H9 (cell line): ENCODE results near the gene DSTYK. TPM values are rescaled to one million over a fixed set of nuclear protein-coding genes. Genes with fewer than 3 reads are reported as not detected.

Source experiments
- DNase-seq: peaks from one replicate; pipeline ENCODE4 v3.0.0-alpha.2; 2017
- H2AFZ ChIP-seq: one replicate; pipeline ENCODE4 v1.6.1; 2013; ENCODE audit warnings: mild to moderate bottlenecking, low read length, control low read depth, moderate library complexity
- H2AK5ac ChIP-seq: 2 replicates; pipeline ENCODE4 v1.6.1; 2013; ENCODE audit warnings: low read length, control low read depth, mixed read lengths; ENCODE audit not compliant: insufficient read length
- H2BK120ac ChIP-seq: one replicate; pipeline ENCODE4 v1.6.1; 2013; ENCODE audit warnings: low read depth, mild to moderate bottlenecking, low read length, control low read depth, inconsistent platforms; ENCODE audit not compliant: poor library complexity, severe bottlenecking
- H2BK12ac ChIP-seq: 2 replicates; pipeline ENCODE4 v1.6.1; 2013; ENCODE audit warnings: low read length, control low read depth, mixed read lengths, low read depth; ENCODE audit not compliant: insufficient read length
- H2BK15ac ChIP-seq: 2 replicates; pipeline ENCODE4 v1.6.1; 2013; ENCODE audit warnings: low read depth, low read length, control low read depth
- H2BK20ac ChIP-seq: one replicate; pipeline ENCODE4 v1.6.1; 2013; ENCODE audit warnings: low read depth, mild to moderate bottlenecking, low read length, control low read depth, inconsistent platforms; ENCODE audit not compliant: poor library complexity, severe bottlenecking
- H2BK5ac ChIP-seq: 2 replicates; pipeline ENCODE4 v1.6.1; 2013; ENCODE audit warnings: low read length, control low read depth, mixed read lengths; ENCODE audit not compliant: insufficient read length
- H3K14ac ChIP-seq: 2 replicates; pipeline ENCODE4 v1.6.1; 2013; ENCODE audit warnings: low read length, control low read depth; ENCODE audit not compliant: insufficient read depth
- H3K18ac ChIP-seq: 2 replicates; pipeline ENCODE4 v1.6.1; 2013; ENCODE audit warnings: low read depth, mild to moderate bottlenecking, mixed read lengths, low read length, control low read depth; ENCODE audit not compliant: insufficient read length
- H3K23ac ChIP-seq: 2 replicates; pipeline ENCODE4 v1.6.1; 2013; ENCODE audit warnings: low read length, control low read depth, mixed read lengths, low read depth; ENCODE audit not compliant: insufficient read length
- H3K23me2 ChIP-seq: 2 replicates; pipeline ENCODE4 v1.6.1; 2013; ENCODE audit warnings: low read depth, mild to moderate bottlenecking, mixed read lengths, low read length, control low read depth; ENCODE audit not compliant: insufficient read length, poor library complexity, severe bottlenecking
- H3K27ac ChIP-seq: 2 replicates; pipeline ENCODE4 v1.5.1; 2013; ENCODE audit warnings: low read length, control low read depth, mixed read lengths, low read depth; ENCODE audit not compliant: insufficient read length
- H3K27me3 ChIP-seq: 2 replicates; pipeline ENCODE4 v1.6.1; 2013; ENCODE audit warnings: low read length, control low read depth, inconsistent platforms; ENCODE audit not compliant: insufficient read depth
- H3K4ac ChIP-seq: 2 replicates; pipeline ENCODE4 v1.6.1; 2013; ENCODE audit warnings: low read depth, mild to moderate bottlenecking, control low read depth, inconsistent platforms, low read length, moderate library complexity
- H3K4me1 ChIP-seq: 2 replicates; pipeline ENCODE4 v1.6.1; 2013; ENCODE audit warnings: low read length, control low read depth, inconsistent platforms; ENCODE audit not compliant: insufficient read depth
- H3K4me2 ChIP-seq: 2 replicates; pipeline ENCODE4 v1.6.1; 2013; ENCODE audit warnings: low read length, control low read depth, mixed read lengths; ENCODE audit not compliant: insufficient read length, insufficient read depth
- H3K56ac ChIP-seq: 2 replicates; pipeline ENCODE4 v1.6.1; 2013; ENCODE audit warnings: low read depth, mild to moderate bottlenecking, mixed read lengths, low read length, control low read depth; ENCODE audit not compliant: insufficient read length
- H3K79me1 ChIP-seq: 2 replicates; pipeline ENCODE4 v1.6.1; 2013; ENCODE audit warnings: low read depth, mild to moderate bottlenecking, moderate library complexity, low read length, control low read depth, inconsistent platforms; ENCODE audit not compliant: insufficient read depth, poor library complexity, severe bottlenecking
- H3K79me2 ChIP-seq: 2 replicates; pipeline ENCODE4 v1.6.1; 2013; ENCODE audit warnings: low read length, control low read depth, inconsistent platforms; ENCODE audit not compliant: insufficient read depth
- H3K9ac ChIP-seq: 2 replicates; pipeline ENCODE4 v1.6.1; 2013; ENCODE audit warnings: low read length, control low read depth, mixed read lengths; ENCODE audit not compliant: insufficient read length; ENCODE audit errors: extremely low read depth
- H3K9me3 ChIP-seq: one replicate; pipeline ENCODE4 v1.6.1; 2013; ENCODE audit warnings: low read depth, low read length, inconsistent platforms; ENCODE audit not compliant: control insufficient read depth
- H3T11ph ChIP-seq: one replicate; pipeline ENCODE4 v1.6.1; 2013; ENCODE audit warnings: mild to moderate bottlenecking, low read length, control low read depth, inconsistent platforms
- H4K20me1 ChIP-seq: one replicate; pipeline ENCODE4 v1.6.1; 2013; ENCODE audit not compliant: control insufficient read depth, insufficient read length, insufficient read depth
- H4K5ac ChIP-seq: 2 replicates; pipeline ENCODE4 v1.6.1; 2013; ENCODE audit warnings: low read depth, mild to moderate bottlenecking, mixed read lengths, low read length, control low read depth; ENCODE audit not compliant: insufficient read length
- H4K8ac ChIP-seq: replicated peaks from 2 replicates; pipeline ENCODE4 v1.6.1; 2013; ENCODE audit warnings: low read length, control low read depth, mixed read lengths, low read depth; ENCODE audit not compliant: insufficient read length
- H4K91ac ChIP-seq: 2 replicates; pipeline ENCODE4 v1.6.1; 2013; ENCODE audit warnings: low read depth, mild to moderate bottlenecking, moderate library complexity, mixed read lengths, low read length, control low read depth; ENCODE audit not compliant: insufficient read length
- H3K27ac Mint-ChIP-seq, 3 experiments: 2 replicates in 2 of 3; 3 replicates in 1 of 3; pipeline ENCODE4 v1.8.0; 2020 to 2021; ENCODE audit warnings: mixed read lengths in 3 of 3, mild to moderate bottlenecking in 1 of 3, moderate library complexity in 1 of 3
- H3K27me3 Mint-ChIP-seq: 2 replicates; pipeline ENCODE4 v1.8.0; 2021; ENCODE audit warnings: low read depth, mild to moderate bottlenecking, moderate library complexity, mixed read lengths
- H3K36me3 Mint-ChIP-seq, 3 experiments: 2 replicates in 2 of 3; 3 replicates in 1 of 3; pipeline ENCODE4 v1.8.0; 2020 to 2021; ENCODE audit warnings: low read depth in 3 of 3, mixed read lengths in 3 of 3; ENCODE audit not compliant: insufficient read depth in 1 of 3
- H3K4me1 Mint-ChIP-seq, 2 experiments: 2 replicates each; pipeline ENCODE4 v1.8.0; 2020; ENCODE audit warnings: mixed read lengths in 2 of 2
- H3K4me3 Mint-ChIP-seq, 2 experiments: 2 replicates in 1 of 2; 3 replicates in 1 of 2; pipeline ENCODE4 v1.8.0; 2020 to 2021; ENCODE audit warnings: mild to moderate bottlenecking in 2 of 2, mixed read lengths in 2 of 2, moderate library complexity in 1 of 2
- H3K9me3 Mint-ChIP-seq, 2 experiments: 2 replicates in 1 of 2; 3 replicates in 1 of 2; pipeline ENCODE4 v1.8.0; 2020; ENCODE audit warnings: mild to moderate bottlenecking in 2 of 2, mixed read lengths in 2 of 2, moderate library complexity in 1 of 2
- CTCF ChIP-seq: fragments of 200-600 bp; sonication (generic); conservative IDR thresholded peaks from 3 replicates; pipeline ENCODE4 v1.8.0; 2021; ENCODE audit warnings: antibody characterized with exemption, mild to moderate bottlenecking
- WGBS: extraction: QIAGEN DNeasy Blood & Tissue Kit; methylation state at CpG from one replicate; pipeline ENCODE4 v1.1.7; 2013; ENCODE audit warnings: missing lambda C conversion rate, low lambda C conversion rate, mixed read lengths; ENCODE audit not compliant: insufficient read length; ENCODE audit errors: extremely low coverage; 5-methylcytosine and 5-hydroxymethylcytosine counted together
- total RNA-seq: library from RNA; stranded (reverse); gene quantifications from 2 replicates; pipeline ENCODE4 v1.2.1, GENCODE V29; 2021

DSTYK gene
- total RNA-seq, 1 experiment from 2014 or later: 8.5 TPM

DNA sequence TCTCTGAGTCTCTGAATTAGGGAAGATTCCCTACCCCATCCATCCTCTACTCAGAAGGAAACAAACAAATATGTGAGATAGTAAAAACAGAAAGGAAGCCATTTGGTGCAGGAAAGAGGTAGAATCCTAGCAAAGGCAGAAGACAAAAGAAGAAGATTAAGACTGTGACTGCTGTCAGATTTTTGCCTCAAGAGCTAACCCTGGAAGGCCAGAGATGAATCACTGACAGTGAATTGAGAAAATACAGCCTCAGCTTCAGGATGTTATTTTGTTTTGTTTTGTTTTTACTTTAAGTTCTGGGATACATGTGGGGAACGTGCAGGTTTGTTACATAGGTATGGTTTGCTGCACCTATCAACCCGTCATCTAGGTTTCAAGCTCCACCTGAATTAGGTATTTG, 31.7 kb downstream of the DSTYK start:
- Histone ChIP-seq H2BK20ac (no peak overlapping the region), H3K4ac (no peak overlapping the region), H3K27ac (no peak overlapping the region), H2BK5ac (no peak overlapping the region), H3K9me3 (no peaks in the 10 kb centered on the region), H4K91ac (no peak overlapping the region), H3K23me2 (no peaks in the 10 kb centered on the region), H2BK15ac (no peak overlapping the region), H3K9ac (no peak overlapping the region), H4K5ac (no peak overlapping the region), H3T11ph (no peak overlapping the region), H2BK12ac (no peak overlapping the region), H4K20me1 (no peaks in the 10 kb centered on the region), H3K18ac (no peak overlapping the region), H3K79me1 (no peaks in the 10 kb centered on the region), H2AFZ (no peak overlapping the region), H2BK120ac (no peak overlapping the region), H3K79me2 (no peaks in the 10 kb centered on the region), H2AK5ac (no peak overlapping the region), H3K4me1 (no peaks in the 10 kb centered on the region), H4K8ac (no peak overlapping the region), H3K23ac (no peak overlapping the region), H3K27me3 (no peaks in the 10 kb centered on the region), H3K14ac (no peak overlapping the region), H3K56ac (no peak overlapping the region), H3K4me2 (no peak overlapping the region)
- H3K36me3 Mint-ChIP-seq: peaks cover 1 to 10% (median 8%) of the 10 kb centered on the region in 3 experiments; a peak in 5 of 7 replicates
- DNase-seq: no peak
- H3K4me1 Mint-ChIP-seq: peaks cover 0 to 7% of the 10 kb centered on the region in 2 experiments; a peak in 3 of 4 replicates
- H3K27ac Mint-ChIP-seq: no peak overlapping the region
- no peak overlapping the region for H3K4me3 Mint-ChIP-seq
- no peaks in the 10 kb centered on the region for H3K9me3 Mint-ChIP-seq
- no peaks in the 10 kb centered on the region for H3K27me3 Mint-ChIP-seq
- WGBS: no CpG with 5 or more reads among the region's 2 CpGs
- no peak for TF ChIP-seq CTCF
